ENCODE data around the gene FCSK.

Gene FCSK

DNA sequence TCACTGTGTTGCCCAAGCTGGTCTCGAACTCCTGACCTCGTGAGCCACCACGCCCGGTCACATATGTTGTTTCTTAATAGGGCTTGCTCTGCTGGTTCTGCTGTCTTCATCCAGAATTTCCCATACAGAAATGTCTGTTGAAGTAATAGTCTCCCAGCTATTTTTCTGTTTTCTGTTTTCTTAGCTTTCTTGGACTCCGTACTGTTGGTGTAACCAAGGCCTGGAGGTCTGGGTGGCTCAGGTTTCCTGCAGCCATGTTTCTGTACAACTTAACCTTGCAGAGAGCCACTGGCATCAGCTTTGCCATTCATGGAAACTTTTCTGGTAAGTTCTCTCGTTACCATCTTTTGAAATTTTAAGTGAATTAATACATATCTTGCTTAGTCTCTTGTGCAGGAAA lies 72.0 kb downstream of the FCSK start:
- no peak for DNase-seq

DNA sequence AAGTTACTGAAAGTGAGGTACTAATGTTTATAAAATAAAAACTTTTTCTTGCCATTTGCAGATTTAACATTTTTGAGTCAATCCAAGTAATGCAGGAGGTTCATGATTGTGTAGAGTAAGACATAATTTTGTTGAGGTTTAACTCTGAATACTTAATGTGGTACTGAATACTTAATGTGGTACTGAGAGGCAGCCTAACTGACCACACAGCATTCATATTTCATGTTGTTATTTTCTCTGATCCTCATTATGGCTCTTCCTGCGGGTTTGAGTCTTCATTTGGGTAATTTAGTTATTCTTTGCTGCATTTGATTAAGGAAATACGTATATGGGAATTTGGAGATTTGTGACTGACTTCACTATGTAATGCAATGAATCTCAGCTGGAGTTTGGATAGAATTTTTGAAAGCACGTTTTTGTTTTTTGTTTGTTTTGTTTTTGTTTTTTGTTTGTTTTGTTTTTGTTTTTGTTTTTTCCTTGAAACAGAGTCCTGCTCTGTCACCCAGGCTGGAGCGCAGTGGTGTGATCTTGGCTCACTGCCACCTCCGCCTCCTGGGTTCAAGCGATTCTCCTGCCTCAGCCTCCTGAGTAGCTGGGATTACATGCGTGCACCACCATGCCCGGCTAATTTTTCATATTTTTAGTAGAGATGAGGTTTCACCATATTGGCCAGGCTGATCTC lies 73.1 kb downstream of the FCSK start:
- no peak for DNase-seq

DNA sequence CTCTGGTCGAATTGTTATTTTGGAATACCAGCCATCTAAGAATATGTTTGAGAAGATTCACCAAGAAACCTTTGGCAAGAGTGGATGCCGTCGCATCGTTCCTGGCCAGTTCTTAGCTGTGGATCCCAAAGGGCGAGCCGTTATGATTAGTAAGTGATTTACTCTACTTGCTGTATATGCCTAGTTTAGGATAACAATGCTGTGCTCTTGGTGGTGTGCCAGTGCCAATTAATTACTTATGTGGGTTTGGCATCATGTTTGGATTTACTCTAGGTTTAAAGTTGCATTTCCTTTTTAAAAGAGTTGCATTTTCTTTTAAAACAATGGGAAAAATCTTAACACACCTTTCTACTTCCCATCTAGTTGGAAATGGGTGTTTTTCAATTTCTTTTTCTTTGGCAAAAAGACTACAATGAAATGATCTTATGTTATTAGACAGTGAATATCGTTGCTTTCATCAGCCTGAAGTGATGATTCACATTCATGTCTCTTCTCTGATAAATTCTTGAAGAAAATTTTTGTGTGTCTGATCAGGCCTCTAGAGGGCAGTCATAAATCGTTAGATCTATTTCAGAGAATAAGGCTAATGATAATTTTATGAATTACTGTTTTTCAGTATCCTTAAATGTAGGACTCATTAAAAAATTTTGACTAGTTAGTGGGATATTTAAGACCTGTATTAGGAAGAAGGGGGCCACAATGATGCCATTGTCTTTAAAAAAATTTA lies 74.8 kb downstream of the FCSK start:
- DNase-seq = peak; percentile 76
